COR-L47 (cell line): Measurements from ENCODE around the gene APOD.

Experiments
- DNase-seq: peaks from one replicate; lab custom pipeline; 2025; lab: John Stamatoyannopoulos, UW

APOD gene

GRCh38 chr3:195524171-195524896, 59.4 kb downstream of the APOD start:
- DNase-seq: no peak

GRCh38 chr3:195522254-195523023, 61.3 kb downstream of the APOD start:
- DNase-seq: peak; percentile 56
